GM04504 (cell line): ENCODE measurements around the gene SGSM2.
A peak's percentile ranks its signal among the peaks of the same experiment; 100 is the strongest.
"Not testable (repeated sequence)": the region's sequence is repeated elsewhere in the genome, so short reads cannot be mapped to it uniquely, and the experiment has no call there.

Experiments
- DNase-seq: peaks from one replicate; pipeline ENCODE4 v3.0.0-alpha.2; 2012; ENCODE audit warnings: low read depth

SGSM2 gene, protein sequence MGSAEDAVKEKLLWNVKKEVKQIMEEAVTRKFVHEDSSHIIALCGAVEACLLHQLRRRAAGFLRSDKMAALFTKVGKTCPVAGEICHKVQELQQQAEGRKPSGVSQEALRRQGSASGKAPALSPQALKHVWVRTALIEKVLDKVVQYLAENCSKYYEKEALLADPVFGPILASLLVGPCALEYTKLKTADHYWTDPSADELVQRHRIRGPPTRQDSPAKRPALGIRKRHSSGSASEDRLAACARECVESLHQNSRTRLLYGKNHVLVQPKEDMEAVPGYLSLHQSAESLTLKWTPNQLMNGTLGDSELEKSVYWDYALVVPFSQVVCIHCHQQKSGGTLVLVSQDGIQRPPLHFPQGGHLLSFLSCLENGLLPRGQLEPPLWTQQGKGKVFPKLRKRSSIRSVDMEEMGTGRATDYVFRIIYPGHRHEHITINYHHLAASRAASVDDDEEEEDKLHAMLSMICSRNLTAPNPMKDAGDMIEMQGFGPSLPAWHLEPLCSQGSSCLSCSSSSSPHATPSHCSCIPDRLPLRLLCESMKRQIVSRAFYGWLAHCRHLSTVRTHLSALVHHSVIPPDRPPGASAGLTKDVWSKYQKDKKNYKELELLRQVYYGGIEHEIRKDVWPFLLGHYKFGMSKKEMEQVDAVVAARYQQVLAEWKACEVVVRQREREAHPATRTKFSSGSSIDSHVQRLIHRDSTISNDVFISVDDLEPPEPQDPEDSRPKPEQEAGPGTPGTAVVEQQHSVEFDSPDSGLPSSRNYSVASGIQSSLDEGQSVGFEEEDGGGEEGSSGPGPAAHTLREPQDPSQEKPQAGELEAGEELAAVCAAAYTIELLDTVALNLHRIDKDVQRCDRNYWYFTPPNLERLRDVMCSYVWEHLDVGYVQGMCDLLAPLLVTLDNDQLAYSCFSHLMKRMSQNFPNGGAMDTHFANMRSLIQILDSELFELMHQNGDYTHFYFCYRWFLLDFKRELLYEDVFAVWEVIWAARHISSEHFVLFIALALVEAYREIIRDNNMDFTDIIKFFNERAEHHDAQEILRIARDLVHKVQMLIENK

DNA sequence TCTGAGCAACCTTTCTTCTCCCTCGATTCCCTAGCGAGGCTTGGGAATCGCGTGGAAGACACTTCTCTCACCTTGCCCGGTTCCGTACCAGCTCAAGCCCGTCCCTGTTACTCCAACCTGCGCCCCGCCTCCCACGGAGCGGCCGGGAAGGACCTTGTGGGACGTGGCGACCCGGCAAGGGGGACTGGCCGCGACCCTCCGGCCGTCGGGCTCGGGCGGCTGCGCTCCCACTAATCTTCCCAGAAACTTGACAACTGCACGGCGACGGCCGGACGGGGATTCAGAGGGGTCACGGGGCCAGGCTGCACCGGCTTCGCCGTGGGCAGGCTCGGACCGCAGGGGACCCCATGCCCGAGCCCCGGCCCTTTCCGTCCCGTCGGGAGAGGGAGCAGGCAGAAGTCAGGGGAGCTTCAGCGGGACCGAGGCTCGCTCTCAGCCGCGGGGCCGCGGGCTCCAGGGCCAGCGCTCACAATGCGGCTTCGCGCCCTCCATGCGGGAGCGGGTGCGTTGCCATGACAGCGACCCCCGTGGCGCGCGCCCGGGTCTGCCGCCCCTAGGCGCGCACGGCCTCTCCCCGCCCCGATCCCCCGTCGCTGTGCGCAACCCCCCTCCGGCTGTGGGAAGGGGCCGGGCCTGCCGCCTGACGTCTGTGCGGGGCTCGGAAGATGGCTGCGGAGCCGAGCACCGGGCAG lies at the start of gene SGSM2:
Gene SGSM2 (plus strand): TSS at position 650 of the 692 bp plus-strand sequence. CDS start 188 bp downstream, outside the sequence.
- DNase-seq, result no peak

DNA sequence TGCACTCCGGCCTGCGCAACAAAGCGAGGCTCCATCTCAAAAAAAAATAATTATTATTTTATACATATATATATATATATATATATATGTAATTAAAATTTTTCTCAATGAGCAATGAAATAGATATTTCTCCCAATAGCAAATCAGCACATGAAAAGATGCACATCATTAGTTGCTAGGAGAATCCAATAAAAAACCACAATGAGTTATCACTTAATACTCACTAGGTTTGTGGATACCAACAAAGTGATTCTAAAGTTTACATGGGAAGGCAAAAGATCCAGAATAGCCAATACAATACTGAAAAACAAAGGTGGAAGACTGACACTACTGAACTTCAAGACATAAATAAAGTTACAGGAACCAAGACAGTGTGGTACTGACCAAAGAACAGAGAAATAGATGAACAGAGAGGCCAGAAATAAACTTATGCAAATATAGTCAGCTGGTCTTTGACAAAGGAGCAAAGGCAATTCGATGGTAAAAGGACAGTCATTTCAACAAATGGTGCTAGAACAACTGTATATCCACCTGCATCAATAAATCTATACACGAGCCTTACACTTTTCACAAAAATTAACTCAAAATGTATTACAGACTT lies 47.3 kb upstream of the SGSM2 start:
- no peak for DNase-seq

- DNase-seq, result no peak
These were observed 45.2 kb upstream of the SGSM2 start for GRCh38 chr17:2292100-2292499.

DNA sequence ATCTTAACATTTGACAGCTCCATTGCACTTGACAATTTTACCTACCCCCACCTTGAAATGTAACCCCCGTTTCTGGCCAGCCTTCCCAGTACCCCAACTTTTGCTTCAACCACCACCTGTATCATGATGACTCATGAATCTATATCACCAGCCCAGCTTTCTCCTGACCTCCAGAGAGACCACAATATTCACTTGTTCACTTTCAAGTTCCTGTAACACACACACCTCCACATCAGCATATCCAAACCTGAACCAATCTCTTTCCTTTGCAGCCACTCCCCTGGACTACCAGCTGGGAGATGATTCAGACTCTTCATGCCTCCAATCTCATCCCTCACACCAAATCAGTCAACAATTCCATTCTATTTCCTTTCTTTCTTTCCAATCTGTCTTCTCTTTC lies 41.7 kb upstream of the SGSM2 start:
- no peak for DNase-seq

DNA sequence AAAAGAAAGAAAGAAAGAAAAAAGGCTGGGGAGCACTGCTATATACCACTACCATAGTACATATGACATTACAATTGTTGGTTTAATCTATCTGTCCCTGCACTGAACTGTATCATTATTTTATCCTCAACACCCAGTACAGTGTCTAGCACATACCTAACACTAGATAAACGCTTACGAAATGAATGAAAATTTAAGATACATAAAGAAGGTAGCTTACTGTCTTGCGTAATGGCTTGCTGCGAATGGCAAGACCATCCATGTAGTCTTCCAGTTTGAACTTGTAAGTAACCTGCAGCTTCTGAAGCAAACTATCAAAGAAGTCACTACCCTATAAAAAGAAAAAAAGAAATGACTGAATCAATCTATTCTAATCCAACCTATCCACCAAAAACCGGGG lies 40.3 kb upstream of the SGSM2 start:
- DNase-seq, result no peak

DNA sequence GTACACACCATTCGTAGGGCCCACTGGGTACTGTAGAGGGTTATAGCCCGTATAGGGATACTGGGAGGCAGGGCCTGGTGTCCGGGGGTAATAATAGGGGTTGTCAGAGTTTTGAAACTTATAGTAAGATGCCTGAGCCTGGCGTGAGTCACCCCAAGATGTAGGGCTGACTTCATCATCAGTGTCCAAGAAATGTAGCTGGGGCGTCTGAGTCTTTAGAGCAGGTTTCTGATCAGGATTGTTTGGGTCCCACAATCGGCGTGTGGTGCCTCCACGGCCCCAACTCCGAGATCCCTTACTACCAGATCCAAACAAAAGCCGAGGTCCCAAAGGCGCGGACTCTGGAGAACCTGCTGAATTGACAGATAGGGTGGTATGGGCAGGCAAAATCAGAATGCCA lies 38.2 kb upstream of the SGSM2 start:
- no peak for DNase-seq

DNA sequence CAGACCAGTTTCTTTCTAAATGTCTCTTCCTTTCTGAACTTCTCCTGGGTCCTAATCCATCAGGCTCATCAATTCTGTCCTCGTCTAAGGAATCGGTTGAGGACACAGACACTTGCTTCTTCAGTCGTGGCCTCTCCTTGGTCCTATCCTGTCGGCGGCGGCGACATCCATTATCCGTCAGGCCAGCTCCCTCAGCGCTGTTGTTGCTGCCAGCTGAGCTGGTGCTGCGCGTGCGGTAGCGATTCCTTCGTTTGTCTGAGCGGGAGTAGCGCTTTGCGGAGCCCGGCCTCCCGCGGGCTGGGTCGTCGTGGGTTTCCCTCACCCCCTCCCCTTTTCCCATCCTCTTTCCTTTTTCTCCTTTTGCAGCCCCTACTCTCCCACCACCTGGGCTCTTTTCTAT lies 37.5 kb upstream of the SGSM2 start:
- no peak for DNase-seq

- DNase-seq, result no peak
These were observed 34.5 kb upstream of the SGSM2 start for GRCh38 chr17:2302778-2303203.

GRCh38 chr17:2303204-2304188 lies 33.8 kb upstream of the SGSM2 start, which contains the start of the genes SMG6 and SRR:
Gene SMG6, minus strand, starts transcription at chr17:2303785. Its CDS starts 65 bp downstream, at chr17:2303720.
Gene SRR, plus strand, starts transcription at chr17:2303950. Its CDS starts 11,611 bp downstream, at chr17:2315561.
- peak; percentile 79 for DNase-seq

- no peak for DNase-seq
These were observed 32.4 kb upstream of the SGSM2 start for GRCh38 chr17:2304931-2305330.

GRCh38 chr17:2309338-2310154 lies 27.8 kb upstream of the SGSM2 start:
- DNase-seq, result peak; percentile 7

DNA sequence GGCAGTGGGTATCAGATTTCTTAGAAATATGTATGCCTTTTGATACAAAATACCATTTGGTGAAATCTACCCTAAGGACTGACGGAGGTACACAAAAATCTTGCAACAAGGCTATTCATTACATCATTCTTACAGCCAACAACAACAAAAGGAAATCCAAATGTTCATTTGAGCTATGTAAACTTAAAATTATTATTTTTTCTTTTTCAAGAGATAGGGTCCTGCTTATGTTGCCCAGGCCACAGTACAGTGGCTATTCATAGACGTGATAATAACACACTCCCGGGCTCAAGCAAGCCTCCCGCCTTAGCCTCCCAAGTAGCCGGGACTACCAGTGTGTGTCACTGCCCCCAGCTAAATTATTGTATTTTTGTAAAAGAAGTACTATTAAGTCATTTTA lies 24.6 kb upstream of the SGSM2 start:
- no peak for DNase-seq

DNA sequence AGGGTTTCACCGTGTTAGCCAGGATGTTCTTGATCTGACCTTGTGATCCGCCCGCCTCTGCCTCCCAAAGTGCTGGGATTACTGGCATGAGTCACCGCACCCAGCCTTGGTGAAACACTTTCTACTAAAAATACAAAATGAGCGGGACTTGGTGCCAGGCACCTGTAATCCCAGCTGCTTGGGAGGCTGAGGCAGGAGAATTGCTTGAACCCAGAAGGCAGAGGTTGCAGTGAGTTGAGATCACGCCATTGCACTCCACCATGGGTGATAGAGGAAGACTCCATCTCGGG lies 20.4 kb upstream of the SGSM2 start:
- DNase-seq, result not testable (repeated sequence)

- no peak for DNase-seq
These were observed 19.5 kb upstream of the SGSM2 start for GRCh38 chr17:2317796-2318195.

GRCh38 chr17:2319051-2319450 lies 18.2 kb upstream of the SGSM2 start:
- no peak for DNase-seq

- DNase-seq, result no peak
These were observed 15.9 kb upstream of the SGSM2 start for GRCh38 chr17:2321399-2321798.

- no peak for DNase-seq
These were observed 13.5 kb upstream of the SGSM2 start for GRCh38 chr17:2323629-2324314.

DNA sequence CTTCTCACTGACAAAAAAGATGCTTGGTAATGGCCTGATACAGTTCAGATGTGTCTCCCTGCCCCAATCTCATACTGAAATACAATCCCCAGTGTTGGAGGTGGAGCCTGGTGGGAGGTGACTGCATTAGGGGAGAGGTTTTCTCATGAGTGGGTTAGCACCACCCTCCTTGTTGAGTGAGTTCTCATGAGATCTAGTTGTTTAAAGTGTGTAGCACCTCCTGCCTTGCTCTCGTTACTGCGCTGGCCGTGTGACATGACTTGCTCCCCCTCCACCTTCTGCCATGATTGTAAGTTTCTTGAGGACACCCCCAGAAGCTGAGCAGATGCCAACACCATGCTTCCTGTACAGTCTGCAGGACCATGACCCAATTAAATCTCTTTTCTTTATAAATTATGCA lies 6.0 kb upstream of the SGSM2 start:
- no peak for DNase-seq

DNA sequence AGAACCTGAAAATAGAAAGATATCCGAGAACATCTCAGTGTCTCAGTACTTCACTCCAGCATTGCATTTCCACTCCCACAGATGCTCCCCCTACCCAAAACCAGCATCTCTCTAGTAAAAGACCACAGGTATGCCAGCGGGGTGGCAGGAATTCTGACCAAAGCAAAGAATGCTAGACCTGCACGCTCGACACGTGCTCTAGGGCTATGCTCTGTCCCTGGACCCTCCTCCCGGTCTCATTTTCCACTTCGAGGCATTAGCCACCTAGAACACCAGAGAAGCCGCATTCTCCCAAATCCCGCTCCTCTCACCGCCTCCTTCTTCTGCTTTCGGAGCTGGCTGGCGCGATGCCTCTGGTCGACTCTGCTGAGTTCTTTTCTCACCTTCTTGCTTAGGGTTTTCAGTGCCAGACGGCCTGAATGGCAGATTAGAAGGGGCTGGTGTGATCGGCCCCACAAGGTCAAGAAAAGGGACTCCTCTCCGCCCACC lies 1.5 kb upstream of the SGSM2 start:
- no peak for DNase-seq
